ENCODE results near the gene SOX30.
A peak's percentile ranks its signal among the peaks of the same experiment; 100 is the strongest.
"Not testable (repeated sequence)": the region's sequence is repeated elsewhere in the genome, so short reads cannot be mapped to it uniquely, and the experiment has no call there.

The SOX30 gene

GRCh38 chr5:157652377-157652692 lies at the start of gene SOX30:
Gene SOX30 (minus strand): TSS chr5:157652438. CDS start chr5:157652078, 360 bp downstream.
- no peak for DNase-seq (ENCODE audit: low read depth in 2 of 2)

DNA sequence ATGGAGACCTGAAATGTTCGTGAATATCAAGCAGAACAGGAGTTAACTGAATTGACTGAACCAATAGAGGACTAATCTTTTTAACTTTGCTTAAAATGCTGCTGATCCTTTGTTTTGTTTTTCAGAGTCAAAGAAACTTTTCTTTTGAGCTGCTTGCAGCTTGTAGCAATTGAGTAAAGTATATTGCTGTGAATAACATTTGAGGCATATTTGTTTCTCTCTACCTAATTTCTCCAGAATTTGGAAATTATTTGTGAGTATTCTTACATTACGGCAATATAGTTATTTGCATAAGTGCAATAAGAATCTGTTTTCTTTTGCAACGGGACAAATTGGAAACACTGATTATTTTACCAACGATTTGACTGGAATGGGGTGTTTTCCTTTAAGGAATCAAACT lies 46.4 kb upstream of the SOX30 start:
- DNase-seq (ENCODE audit: low read depth in 2 of 2): not testable (repeated sequence)

GRCh38 chr5:157696154-157696553 lies 43.9 kb upstream of the SOX30 start:
- not testable (repeated sequence) for DNase-seq (ENCODE audit: low read depth in 2 of 2)

- DNase-seq (ENCODE audit: low read depth in 2 of 2): not testable (repeated sequence)
Observed at GRCh38 chr5:157693816-157694215, 41.6 kb upstream of the SOX30 start.

- no peak for DNase-seq (ENCODE audit: low read depth in 2 of 2)
Observed at GRCh38 chr5:157690690-157691433, 38.6 kb upstream of the SOX30 start.

GRCh38 chr5:157689942-157690689 lies 37.9 kb upstream of the SOX30 start:
- DNase-seq (ENCODE audit: low read depth in 2 of 2): peak; percentile 8 to 20

DNA sequence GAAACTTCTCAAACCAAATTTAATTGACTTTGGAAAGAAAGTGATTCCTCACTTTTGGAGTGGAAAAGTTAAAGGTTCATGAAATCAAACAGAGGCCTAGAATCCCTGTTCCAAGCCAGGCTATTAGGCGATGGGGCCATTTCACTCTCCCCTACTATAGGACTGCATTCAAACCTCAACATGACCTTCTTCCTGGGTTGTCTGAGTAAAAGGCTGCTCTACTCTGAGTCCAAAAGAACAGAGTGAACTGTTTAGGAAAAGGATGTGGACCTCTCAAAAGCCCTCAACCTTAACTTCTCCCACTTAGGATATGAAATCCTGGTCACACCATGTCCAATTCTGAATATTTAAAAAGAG lies 34.9 kb upstream of the SOX30 start:
- no peak for DNase-seq (ENCODE audit: low read depth in 2 of 2)

GRCh38 chr5:157686276-157687197 lies 34.3 kb upstream of the SOX30 start:
- DNase-seq (ENCODE audit: low read depth in 2 of 2): not testable (repeated sequence)

DNA sequence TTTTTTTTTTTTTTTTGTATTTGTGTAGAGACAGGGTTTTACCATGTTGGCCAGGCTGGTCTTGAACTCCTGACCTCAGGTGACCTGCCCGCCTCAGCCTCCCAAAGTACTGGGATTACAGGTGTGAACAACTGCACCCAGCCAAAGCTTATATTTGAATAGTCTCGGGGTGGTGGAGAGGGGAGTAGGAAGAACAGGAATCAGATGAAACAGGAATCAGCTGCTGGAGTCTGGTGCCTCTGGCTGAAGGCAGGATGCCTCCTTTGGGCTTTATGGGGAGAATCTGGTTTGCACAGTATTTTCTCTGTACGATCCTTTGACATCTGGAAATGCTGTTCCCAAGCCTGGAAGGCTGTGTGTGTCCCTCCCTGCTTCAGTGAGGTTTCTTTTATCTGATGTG lies 30.0 kb upstream of the SOX30 start:
- no peak for DNase-seq (ENCODE audit: low read depth in 2 of 2)

GRCh38 chr5:157681048-157681447 lies 28.8 kb upstream of the SOX30 start:
- DNase-seq (ENCODE audit: low read depth in 2 of 2): no peak

- DNase-seq (ENCODE audit: low read depth in 2 of 2): no peak
Observed at GRCh38 chr5:157680239-157680638, 28.0 kb upstream of the SOX30 start.

GRCh38 chr5:157679801-157680200 lies 27.6 kb upstream of the SOX30 start:
- no peak for DNase-seq (ENCODE audit: low read depth in 2 of 2)

- no peak for DNase-seq (ENCODE audit: low read depth in 2 of 2)
Observed at GRCh38 chr5:157677931-157678330, 25.7 kb upstream of the SOX30 start.

- not testable (repeated sequence) for DNase-seq (ENCODE audit: low read depth in 2 of 2)
Observed at GRCh38 chr5:157674351-157674750, 22.1 kb upstream of the SOX30 start.

- no peak for DNase-seq (ENCODE audit: low read depth in 2 of 2)
Observed at GRCh38 chr5:157672976-157673375, 20.7 kb upstream of the SOX30 start.

GRCh38 chr5:157671592-157672330 lies 19.5 kb upstream of the SOX30 start:
- no peak for DNase-seq (ENCODE audit: low read depth in 2 of 2)

DNA sequence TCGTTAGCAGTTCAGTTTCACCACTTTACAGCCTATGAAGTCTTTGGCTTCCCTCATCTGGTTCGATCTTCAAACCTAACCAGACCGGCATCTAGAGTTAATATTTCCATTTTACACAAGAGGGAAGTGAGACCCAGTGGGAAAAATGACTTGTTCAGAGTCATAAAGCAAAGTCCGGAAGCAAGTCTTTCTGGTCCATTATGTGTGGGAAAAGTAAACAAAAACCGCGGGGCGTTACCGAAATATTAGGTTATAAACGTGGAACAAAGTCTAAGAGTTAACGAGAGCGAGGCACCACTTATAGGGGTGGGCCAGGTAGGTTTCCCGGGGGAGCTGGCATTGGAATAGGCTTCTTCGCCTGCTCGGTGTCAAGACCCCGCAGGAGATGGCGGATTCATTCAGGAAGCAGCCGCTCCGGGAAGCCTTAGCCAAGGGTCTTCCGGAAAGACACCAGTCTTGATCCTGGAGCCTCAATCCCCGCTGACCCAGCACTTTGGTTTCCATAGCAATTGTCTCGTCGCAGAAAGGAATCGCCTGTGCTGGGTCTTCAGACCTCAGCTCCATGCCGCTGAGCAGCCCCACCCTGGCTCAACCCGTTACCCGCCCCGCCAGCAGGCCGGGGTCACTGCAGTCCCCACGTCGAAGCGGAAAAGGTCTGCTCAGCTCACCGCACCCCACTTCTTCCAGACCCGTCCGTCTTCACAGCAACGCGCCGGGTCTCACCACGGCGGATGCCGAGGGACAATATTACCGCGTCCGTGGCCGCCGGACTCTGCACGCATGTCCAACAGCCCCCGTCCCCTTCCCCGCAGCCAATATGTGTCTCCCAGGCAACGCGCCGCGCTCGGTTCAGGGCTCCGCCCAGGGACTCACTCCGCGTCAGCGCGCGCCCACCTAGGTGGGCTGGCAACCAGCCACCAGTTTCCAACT lies 18.7 kb upstream of the SOX30 start, which contains the start of gene C5orf52:
C5orf52 (plus strand) TSS at position 872 of the 930 bp plus-strand sequence. CDS start 82 bp downstream, outside the sequence.
- no peak for DNase-seq (ENCODE audit: low read depth in 2 of 2)

DNA sequence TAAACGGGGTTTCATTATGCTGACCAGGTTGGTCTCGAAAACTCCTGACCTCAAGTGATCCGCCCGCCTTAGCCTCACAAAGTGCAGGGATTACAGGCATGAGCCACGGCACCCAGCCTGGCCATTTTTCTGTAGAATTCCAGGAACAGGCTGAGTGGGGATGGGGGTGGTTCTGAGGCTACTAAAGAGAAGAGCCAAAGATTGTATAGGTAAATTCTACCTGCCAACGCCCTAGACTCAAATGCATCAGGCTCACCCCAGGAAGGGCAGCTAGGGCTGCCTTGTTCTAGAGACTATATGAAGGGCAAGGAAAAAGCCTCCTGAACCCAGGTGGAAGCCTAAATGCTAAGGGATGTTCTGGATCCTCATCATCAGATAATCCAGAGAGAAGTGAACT lies 17.5 kb upstream of the SOX30 start:
- DNase-seq (ENCODE audit: low read depth in 2 of 2): no peak

DNA sequence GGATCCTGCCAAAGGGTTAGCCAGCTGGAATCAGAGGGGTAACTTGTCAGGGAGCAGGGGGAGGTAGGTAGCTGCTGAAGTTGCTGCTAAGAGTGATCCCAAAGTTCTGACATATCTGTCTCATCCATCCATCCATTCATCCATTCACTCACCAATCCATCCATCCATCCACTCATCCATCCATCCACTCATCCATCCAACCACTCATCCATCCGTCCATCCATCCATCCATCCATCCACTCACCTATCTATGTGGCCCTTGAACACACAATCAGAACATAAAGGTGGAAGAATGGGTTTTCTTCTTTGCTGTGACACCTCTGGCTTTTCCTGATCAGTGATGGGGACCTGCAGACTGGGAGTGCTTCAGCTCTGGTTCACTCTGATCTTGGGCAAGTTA lies 16.1 kb upstream of the SOX30 start:
- no peak for DNase-seq (ENCODE audit: low read depth in 2 of 2)

DNA sequence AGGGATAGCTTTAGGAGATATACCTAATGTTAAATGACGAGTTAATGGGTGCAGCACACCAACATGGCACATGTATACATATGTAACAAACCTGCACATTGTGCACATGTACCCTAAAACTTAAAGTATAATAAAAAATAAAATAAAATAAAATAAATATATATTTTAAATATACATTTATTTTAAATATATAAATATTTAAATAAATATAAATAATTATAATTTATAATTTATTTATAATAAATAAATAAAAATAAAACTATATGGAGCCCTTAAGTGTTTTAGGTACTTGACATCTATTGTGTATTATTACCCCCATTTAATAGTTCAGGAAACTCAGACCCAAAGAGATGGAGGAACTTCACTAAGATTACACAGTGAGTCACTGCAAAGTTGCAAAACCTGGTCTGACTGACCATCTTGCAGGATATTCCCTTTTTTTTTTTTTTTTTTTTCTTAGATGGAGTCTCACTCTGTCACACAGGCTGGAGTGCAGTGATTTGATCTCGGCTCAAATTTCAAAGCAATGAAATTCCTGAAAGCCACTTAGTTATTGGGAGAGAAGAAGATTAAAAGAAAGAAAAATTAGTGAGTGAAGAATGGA lies 13.3 kb upstream of the SOX30 start:
- no peak for DNase-seq (ENCODE audit: low read depth in 2 of 2)
